ENCODE results near the gene MVK.

GRCh38 chr12:109580272-109580671 lies 6.7 kb downstream of the MVK start:
- TF ChIP-seq CTCF (IDR thresholded peaks at IDR 0.05; ENCODE audit: poor library complexity): no peak
- no peak for TF ChIP-seq EZH2phosphoT487 (IDR thresholded peaks at IDR 0.05; ENCODE audit: low read depth, severe bottlenecking, unreplicated experiment)
- no peak for TF ChIP-seq EZH2 (IDR thresholded peaks at IDR 0.05; ENCODE audit: borderline replicate concordance)
